Fibroblast of skin of left biceps (primary cell): ENCODE measurements around the gene DNAH8.

Experiments
- DNase-seq, 2 experiments: peaks; one replicate each; pipeline ENCODE4 v3.0.0-alpha.2; 2013; ENCODE audit warnings: low read depth in 2 of 2

The DNAH8 gene

DNA sequence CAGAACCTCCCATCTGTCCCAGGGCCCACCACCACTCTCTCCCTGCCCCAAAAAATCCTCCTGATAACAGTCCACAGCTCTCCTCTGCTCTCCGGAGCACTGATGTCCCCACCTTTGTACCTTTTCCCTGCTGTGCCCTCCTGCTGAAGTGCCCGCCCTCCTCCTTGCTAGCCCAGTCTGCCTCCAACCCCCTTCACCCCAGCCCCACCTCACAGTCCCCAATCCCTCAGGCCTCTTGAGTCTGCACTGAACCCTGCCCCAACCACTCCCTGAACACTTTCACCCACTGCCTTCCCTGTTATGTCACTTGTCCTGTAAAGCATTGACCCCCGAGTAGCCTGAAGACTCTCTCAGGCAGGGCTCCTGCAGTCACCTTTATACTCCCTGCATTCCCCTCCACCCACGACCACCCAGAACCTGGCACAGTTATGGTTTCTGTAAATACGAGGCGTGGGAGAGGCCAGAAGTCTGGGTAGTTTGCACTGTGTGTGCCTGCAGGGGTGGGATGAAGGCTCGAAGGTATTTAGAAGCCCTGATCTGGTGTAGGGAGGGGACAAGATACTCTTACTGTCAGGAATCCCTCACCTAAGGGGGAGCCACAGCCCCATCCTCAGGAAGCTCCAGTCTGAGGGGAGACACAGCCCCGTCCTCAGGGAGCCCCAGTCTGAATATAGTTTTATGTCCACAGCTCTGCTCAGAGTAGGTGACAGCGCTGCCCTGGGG is 338.9 kb downstream of the DNAH8 start:
- no peak for DNase-seq

DNA sequence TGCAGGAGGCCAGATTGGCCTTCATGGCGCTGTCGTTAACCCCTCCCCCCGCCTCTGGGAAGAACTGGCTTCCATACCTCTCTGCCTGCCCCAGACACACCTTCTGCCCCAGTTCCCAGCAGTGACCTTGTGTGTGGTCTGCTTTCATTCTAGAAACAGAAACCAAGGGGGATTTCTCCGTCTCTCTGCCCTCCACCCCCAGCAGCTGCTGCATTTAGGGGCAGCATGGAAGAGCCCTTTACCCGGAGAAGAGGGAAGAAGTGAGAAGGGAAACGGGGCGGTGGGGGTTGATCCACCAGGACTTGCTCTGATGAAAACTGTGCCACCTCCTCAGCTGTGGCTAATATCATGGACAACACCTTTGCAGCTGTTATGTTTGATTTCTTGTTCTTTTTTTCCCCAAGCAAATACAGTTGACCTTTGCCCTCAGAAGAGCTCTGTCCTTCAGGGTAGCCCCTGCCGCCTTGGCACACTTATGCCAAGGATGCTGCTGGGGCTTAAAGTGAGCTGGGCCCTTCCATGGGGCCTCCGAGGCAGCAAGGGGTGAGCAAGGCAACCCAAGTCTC is 339.5 kb downstream of the DNAH8 start:
- DNase-seq = no peak

DNA sequence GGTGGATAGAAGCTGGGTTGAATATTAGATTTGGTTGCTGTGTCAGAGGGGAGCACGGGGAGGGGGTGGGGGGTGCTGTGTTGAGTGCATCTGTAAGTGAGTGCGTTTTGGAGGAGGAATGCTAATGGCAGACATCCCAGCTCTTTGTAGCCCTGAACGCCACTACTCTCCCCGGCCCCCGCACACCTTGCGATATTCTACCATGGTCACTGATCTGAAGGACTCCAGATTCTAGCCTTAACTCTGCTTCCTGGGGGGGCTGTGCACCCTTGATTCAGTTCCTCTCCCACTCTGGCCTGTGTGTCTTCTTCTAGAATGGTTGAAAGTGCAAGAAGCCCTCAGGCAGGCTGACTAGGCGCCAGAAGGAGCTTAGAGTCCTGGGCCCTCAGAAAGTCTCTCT is 340.6 kb downstream of the DNAH8 start:
- no peak for DNase-seq

DNA sequence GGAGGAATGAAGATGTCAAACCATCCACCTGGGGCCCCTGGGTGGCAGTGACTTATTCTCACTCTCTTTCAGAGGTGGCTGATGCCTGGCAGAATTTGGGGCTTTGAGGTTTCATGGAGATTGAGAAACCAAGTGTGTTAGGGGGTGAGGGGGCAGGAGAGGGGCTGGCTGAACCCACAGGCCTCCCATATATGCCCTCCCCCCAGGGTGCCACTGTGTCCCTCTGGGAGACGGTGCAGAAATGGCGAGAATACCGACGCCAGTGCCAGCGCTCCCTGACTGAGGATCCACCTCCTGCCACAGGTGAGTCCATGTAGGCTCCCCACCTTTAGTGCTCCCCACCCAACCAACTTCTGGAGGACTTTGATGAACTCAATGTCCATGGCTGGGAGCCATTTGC is 341.1 kb downstream of the DNAH8 start:
- no peak for DNase-seq

DNA sequence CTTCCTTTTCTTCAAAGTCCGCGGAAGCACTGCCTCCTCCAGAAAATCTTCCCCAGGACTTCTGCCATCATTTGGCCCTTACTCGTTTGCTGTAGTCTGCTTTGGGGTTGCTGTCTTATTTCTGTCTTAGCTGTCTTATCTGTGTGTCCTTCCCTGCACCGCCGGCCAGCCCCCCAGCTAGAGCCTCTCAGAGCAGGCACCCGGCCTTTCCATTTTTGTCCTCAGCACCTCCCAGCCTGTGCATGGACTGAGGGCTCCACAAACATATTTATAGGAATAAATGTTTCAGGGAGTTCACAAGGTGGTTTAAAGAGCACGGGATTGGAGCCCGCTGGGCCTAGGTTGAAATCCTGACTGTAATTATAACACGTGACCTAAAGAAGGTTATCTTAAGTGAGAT is 341.6 kb downstream of the DNAH8 start:
- no peak for DNase-seq

DNA sequence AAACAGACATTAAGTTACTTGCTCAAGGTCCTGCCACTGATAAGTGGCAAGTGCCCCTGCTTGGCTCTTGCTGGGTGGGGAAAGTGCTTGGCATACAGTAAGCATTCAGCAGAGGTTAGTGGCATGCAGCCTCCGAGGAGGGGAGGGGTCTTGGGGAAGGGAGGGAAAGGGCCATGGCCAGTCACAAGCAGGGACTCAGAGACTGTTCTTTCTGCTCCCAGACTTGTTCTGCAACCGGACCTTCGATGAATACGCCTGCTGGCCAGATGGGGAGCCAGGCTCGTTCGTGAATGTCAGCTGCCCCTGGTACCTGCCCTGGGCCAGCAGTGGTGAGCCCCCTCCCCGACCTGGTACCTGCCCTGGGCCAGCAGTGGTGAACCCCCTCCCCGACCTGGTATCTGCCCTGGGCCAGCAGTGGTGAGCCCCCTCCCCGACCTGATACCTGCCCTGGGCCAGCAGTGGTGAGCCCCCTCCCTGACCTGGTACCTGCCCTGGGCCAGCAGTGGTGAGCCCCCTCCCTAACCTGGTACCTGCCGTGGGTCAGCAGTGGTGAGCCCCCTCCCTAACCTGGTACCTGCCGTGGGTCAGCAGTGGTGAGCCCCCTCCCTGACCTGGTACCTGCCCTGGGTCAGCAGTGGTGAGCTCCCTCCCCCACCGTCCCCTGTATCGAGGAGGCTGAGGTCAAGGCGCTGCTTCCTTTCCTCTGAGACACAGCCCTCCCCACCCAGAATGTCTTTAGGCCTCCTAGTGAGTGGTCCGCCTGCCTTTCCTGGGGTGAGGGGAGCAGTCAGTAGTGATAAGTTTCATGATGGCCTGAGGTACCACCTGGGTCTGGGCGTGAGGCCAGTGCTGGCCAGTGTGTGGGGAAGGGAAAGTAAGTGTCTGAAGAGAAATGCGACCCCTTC is 342.4 kb downstream of the DNAH8 start:
- DNase-seq = no peak

DNA sequence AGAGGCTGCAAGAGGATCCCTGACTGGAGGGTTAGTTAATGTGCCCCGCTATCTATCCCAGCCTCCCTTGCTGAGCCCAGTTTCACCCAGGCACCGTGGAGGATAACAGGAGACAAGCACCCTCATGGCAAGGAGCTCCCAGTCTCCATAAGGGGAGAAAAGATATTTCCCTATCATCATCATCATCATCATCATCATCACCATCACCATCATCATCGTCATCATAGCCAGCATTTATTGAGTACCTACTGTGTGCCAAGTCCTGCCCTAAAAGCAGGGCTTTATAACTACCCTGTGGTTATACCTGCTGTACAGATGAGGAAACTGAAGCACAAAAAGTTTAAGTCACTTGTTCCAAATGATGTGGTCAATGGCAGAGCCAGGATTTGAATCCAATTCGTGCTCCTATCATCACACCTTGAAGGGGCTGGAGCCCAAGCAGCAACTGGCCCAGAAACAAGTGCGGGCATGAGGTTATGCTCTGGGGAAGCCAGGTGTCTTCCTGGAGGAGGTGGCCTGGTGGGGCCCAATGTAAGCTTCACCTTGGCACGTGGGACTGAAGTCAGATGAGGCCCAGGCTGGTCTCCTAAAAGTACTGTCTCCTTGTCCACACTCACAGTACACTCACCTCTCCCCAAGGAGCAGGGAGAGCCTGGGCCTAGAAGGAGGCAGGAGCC is 343.5 kb downstream of the DNAH8 start:
- DNase-seq = no peak

DNA sequence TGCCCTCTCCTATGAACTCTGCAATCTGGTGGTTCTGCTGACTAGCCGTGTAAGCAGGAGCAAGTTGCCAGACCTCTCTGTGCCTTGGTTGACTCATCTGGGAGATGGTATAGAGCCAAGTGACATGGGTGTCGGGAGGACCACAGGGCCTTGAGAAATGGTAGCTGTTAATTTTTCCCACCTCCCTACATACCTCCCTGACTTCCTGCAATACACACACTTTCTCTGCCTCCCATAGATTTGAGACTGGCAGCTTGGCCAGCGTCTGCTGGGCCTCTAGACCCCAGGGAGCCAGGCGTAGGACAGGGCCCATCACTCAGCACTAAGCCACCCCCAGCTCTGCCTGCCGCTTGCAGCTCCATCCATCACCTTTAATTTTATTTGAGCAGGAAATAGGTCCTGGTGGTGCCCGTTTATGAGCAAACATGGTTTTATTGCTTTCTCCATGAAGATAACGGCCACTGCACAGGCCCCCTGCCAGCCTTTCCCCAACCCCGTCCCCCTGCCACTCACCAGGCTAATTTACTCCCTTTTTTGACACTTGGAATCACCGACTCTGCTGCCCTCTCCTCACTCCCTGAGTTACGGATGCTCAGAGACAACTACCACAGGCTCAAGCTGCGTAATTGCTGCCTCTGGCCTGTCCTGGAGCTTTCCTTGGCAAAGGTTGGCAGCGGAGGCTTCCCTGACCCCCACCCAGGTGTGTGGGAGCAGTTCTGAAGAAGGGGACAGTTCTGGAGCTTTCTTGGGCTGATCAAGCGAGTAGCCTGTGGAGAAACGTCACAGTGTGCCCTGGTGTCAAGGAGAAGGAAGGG is 344.6 kb downstream of the DNAH8 start:
- no peak for DNase-seq

DNA sequence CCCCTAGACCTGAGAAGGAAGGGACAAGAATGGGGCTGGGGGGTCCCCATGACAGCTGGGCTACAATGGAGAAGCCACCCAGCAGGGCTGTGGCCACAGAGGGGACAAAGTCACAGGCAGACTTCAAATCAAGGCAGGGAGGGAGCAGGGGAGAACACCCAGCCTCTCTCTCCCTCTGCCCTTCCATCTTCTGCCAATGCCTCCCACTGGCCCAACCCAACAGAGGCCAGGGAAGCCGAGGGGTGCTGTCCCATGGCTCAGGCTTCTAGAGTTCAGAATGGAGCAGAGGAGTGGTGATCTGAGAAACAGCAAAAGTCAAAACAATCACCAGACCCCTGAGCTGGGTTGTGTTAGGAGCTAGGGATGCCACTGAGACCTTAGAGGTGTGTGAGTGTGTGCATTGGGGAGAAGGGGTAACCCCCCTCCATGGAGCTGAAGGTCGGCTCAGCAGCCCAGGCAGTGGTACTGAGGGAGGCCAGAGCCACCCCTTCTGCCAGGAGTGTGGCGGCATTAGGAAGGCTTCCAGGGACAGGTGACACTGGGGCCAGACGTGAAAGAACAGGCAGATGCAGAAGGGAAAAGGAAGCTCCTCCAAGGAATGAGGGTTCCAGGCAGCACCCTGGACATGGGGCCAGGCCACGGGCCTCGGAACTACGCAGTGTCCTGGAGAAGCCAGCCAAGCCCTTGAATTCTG is 345.5 kb downstream of the DNAH8 start:
- no peak for DNase-seq

DNA sequence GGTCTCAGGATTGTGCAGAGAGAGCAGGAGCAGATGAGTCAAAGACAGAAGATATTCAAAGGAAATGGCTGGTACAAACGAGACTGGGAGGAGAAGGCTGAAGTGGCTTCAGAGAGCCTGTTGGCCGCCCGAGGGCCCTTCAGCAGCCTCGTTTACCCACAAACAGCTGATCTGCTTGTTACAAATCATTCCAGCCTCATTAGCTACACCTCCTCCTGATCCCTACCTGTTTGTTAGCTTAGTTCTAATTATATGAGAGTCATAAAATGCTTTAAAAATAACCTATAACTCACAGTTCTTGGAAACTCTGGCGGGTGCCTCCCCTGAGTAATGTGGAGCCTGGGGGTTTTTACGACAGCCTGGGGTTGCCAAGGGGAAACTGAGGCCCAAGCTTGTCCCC is 346.1 kb downstream of the DNAH8 start:
- DNase-seq = no peak

DNA sequence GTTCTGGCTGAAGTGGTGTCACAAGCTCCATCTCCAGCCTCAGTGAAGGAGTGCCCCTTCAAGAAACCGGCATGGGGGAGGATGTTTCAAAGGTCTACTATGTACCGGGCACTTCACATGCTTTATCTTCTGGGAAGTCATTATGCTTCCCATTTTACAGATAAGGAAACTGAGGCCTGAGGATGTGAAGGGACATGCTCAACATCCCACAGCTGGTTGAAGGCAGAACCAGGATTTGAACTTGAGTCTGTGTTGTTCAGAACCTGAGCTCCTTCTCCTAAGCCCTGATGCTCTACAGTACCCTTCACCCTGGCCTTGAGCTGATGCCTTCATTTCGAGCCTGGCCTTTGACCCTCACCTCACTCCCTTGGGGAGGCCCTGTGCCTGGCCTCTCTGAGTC is 346.5 kb downstream of the DNAH8 start:
- DNase-seq = no peak

DNA sequence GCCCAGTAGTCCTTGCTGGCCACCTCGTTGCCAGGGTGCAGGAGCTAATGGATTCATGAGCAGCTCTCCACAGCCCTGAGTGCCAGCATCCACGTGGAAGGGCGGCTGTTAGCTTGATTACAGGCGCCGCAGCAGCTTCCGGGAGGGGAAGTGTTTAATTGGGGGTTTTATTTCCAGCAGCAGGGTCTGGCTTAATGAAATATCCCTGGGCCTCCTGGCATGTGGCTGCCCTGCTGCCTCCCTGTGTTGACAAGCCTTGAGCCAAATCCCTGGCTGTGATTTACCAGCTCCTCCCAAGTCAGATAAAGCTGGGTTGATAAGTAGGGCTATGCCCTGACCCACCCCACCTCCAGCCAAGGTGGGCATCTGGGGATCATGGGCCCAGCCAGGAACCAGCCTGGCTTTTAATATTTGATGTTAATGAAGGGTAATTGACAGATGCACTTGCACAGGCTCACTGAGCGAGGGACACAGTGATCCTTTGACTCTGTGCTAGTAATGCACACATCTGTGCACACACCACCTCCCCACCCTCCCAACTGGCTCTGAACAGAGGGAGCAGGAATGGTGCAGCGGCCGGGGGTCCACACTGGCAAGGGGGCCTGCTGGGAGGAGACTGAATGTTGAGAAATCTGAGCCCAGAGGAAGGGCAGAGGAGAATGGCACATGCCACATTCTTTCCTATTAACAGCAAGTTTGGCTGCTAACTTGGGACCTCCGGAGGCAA is 347.1 kb downstream of the DNAH8 start:
- no peak for DNase-seq

DNA sequence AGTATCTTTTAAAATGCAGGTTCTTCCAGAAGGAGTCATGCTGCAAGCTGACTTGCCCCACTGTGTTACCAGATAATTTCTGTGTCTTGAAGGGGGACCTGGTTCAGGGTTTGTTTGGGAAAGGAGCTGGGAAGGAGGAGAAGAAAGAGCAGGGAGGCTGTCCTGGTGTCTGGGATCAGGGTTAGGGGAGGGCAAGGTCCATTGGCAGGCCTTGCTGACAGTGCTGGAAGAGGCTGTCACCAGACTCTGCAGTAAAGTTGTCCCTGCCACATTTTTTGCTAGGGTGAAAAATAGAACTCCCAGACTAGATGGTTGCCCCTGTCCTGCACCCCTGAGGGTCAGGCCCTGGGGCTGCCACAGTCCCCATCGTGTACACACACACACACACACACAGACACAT is 348.4 kb downstream of the DNAH8 start:
- no peak for DNase-seq

DNA sequence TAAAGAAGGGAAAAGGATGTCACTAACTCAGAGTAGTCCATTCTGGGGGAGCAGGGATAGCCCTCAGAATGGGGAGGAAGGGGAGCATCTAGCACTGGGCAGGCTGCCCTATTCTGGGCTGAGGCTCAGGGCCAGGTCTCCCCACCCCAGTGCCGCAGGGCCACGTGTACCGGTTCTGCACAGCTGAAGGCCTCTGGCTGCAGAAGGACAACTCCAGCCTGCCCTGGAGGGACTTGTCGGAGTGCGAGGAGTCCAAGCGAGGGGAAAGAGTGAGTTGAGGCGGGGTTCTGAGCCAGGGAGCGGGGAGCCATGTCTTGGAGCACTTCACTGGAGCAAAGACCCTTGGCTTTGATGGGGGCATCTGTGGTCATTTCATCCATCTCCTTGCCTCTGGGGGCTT is 350.4 kb downstream of the DNAH8 start:
- DNase-seq = no peak

DNA sequence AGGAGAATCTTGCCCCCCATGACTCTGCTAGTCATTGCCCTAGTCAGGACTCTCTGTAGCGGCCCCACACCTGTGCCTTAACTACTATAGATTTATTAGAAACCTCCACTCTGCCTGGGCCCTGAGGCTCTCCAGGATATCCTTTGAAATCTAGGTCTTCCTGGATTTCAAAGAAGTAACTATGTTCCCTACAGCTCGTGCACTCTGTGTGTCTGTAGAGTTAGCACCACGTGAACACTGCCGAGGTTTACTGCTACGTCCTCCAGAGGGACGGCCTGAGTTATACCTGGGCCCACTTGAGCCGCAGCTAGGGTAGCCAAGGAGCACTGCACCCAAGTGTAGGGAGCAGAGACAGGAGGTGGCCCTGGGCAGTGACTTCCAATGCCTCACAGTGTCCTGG is 353.3 kb downstream of the DNAH8 start:
- no peak for DNase-seq

DNA sequence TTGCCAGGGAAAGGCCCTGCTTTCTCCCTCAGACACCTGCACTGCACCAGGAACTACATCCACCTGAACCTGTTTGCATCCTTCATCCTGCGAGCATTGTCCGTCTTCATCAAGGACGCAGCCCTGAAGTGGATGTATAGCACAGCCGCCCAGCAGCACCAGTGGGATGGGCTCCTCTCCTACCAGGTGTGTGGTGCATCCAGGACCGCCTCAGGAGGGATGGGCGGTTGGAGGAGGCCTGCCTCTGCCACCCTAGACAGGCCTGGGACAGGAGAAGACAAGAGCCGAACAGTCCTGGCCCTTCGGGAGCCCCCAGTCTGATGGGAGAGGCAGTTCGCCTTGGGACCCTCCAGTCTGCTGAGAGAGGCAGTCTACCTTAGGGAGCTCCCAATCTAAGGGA is 357.7 kb downstream of the DNAH8 start:
- no peak for DNase-seq

DNA sequence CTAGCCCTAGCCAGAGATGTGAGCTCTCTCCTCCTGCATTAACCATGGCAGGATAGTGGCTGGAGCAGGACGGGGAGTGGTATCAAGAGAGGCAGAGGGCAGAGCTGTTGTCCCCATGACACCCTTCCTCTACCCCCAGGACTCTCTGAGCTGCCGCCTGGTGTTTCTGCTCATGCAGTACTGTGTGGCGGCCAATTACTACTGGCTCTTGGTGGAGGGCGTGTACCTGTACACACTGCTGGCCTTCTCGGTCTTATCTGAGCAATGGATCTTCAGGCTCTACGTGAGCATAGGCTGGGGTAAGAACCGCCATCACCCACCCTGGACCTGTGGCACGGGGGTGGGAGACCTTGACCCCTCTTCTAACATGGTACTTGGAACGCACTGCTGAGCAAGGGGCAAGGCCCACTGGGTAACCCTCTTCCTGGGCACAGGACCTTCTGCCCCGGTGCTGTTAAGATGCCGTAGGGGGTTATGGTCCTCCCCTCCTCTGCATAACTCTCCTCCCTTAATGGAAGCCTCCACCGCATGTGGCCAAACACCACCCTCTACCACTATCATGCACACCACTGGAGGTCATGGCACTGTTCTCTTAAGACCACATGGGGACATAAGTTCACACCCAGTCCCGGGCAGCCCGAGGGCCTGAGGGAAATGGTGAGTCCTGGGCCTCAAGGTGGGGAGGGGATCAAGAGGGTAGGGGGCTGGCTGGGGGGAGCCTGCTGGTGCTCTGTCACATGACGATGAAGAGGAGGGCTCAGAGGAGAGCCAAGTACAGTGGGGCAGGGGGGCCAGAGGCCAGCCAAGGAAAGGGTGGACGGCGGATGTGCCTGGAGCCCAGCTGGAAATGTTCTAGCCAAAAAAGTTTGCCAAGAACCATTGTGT is 358.6 kb downstream of the DNAH8 start:
- DNase-seq = no peak

DNA sequence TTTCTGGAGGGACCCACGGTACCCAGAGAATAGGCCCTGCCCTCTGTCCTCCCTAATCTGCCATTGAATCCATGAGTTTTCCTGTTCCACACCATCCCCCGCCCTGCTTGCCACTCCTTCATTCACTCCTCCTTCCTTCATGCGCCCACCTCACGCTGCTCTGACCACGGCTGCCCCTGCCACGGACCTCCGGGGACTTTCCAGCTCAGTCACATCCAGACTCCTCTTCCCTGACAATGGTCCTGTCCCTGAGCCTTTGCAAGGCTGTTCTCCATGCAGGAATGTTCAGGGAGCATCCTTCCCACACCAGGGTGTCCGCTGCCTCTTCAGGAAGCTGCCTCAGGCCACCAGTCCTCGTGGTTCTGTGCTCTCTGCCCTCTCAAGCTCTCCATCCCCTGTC is 359.4 kb downstream of the DNAH8 start:
- no peak for DNase-seq

DNA sequence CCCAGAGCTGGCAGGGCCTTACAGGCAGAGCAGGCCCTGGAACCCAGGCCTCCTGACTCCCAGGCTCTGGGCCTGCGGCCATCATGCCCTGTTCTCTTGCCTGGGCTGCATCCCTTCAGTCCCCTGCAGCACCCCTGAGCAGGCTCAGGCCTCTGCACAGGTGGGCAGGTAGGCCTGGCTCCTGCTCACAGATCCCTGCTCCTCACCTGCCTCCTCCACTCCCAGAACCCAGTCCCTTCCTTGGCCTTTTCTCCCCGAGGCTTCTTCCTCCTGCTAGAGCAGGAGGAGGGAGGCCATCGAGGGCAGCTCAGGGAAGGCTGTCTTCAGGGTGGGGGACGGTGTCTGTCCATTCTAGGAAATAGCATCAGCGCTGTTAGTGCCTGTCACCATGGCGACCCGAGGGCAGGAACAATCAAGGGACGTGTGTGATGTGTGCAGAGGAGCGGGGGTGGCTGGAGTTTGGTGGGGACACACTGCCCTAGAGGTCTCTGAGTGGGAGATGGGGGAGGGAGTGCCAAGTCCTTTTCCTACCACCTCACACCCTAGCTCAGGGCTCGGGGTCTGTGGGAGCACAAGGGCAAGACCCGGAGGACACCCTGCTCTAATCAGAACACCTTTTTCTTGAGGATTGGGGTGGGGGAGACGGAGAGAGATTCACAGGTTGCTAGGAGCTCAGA is 360.0 kb downstream of the DNAH8 start:
- DNase-seq = no peak
